DND-41 (cell line): ENCODE measurements around the gene NDUFC2.

ENCODE experiments used
- ATAC-seq: fragments of 200-7000 bp; cut with Tn5 transposase; 3 replicates; pipeline ENCODE4 v1.9.1; 2021; ENCODE audit warnings: low read depth; ENCODE audit not compliant: insufficient read depth
- DNase-seq: peaks from one replicate; pipeline ENCODE4 v3.0.0-alpha.2; 2020
- H2AFZ ChIP-seq: 2 replicates; pipeline ENCODE4 v1.6.0; 2012; ENCODE audit warnings: low read depth, low read length
- H3K27ac ChIP-seq: 2 replicates; pipeline ENCODE4 v1.5.1; 2012; ENCODE audit warnings: low read length, inconsistent platforms
- H3K27me3 ChIP-seq: fragments of 200-600 bp; sonication (generic); 2 replicates; pipeline ENCODE4 v1.6.0; 2012; ENCODE audit warnings: low read length, mild to moderate bottlenecking, inconsistent platforms; ENCODE audit not compliant: insufficient read depth, poor library complexity
- H3K36me3 ChIP-seq: 2 replicates; pipeline ENCODE4 v1.5.1; 2012; ENCODE audit warnings: low read length, inconsistent platforms; ENCODE audit not compliant: insufficient read depth
- H3K4me1 ChIP-seq: 2 replicates; pipeline ENCODE4 v1.5.1; 2012; ENCODE audit warnings: mild to moderate bottlenecking, low read length; ENCODE audit not compliant: insufficient read depth
- H3K4me2 ChIP-seq: 2 replicates; pipeline ENCODE4 v1.6.0; 2012; ENCODE audit warnings: mild to moderate bottlenecking, moderate library complexity, low read length, inconsistent platforms; ENCODE audit not compliant: insufficient read depth
- H3K4me3 ChIP-seq, 2 experiments: fragments of 200-600 bp in 1 of 2; shearing (Covaris generic) in 1 of 2; 2 replicates each; pipeline ENCODE4 v1.5.1; 2012 to 2016; ENCODE audit warnings: inconsistent platforms in 2 of 2, low read length in 2 of 2, mild to moderate bottlenecking in 2 of 2, low read depth in 1 of 2, moderate library complexity in 1 of 2
- H3K79me2 ChIP-seq: 2 replicates; pipeline ENCODE4 v1.6.0; 2012; ENCODE audit warnings: low read length, inconsistent platforms; ENCODE audit not compliant: insufficient read depth
- H3K9ac ChIP-seq: 2 replicates; pipeline ENCODE4 v1.6.0; 2012; ENCODE audit warnings: low read depth, mild to moderate bottlenecking, inconsistent platforms, low read length, moderate library complexity
- H3K9me3 ChIP-seq: 2 replicates; pipeline ENCODE4 v1.5.1; 2012; ENCODE audit warnings: low read length, moderate library complexity, mild to moderate bottlenecking, inconsistent platforms; ENCODE audit not compliant: insufficient read depth, severe bottlenecking
- H4K20me1 ChIP-seq: 2 replicates; pipeline ENCODE4 v1.6.0; 2012; ENCODE audit warnings: low read length; ENCODE audit not compliant: insufficient read depth
- CTCF ChIP-seq: IDR thresholded peaks from 2 replicates; pipeline ENCODE4 v1.5.1; 2012; ENCODE audit warnings: borderline replicate concordance, low read length, moderate library complexity, mild to moderate bottlenecking; ENCODE audit not compliant: poor library complexity, severe bottlenecking; ENCODE audit errors: extremely low read depth
- EZH2 ChIP-seq: IDR thresholded peaks from 3 replicates; pipeline ENCODE4 v1.6.1; 2012; ENCODE audit warnings: borderline replicate concordance, low read depth, mild to moderate bottlenecking, moderate library complexity, low read length, inconsistent platforms; ENCODE audit not compliant: severe bottlenecking

NDUFC2 gene

GRCh38 chr11:78056093-78056492, 23.6 kb downstream of the NDUFC2 start:
- Histone ChIP-seq H4K20me1 (no peaks in the 10 kb centered on the region), H3K4me2 (no peak overlapping the region), H2AFZ (no peak overlapping the region), H3K4me1 (0 out of 2 replicates have a peak, but pooled peaks cover under 1% of the 10 kb centered on the region), H3K79me2 (no peaks in the 10 kb centered on the region), H3K4me3 (no peak overlapping the region), H3K27ac (no peak overlapping the region), H3K9ac (no peak overlapping the region), H3K9me3 (no peaks in the 10 kb centered on the region), H3K27me3 (no peaks in the 10 kb centered on the region), H3K36me3 (no peaks in the 10 kb centered on the region)
- ATAC-seq (no peak), DNase-seq (no peak)
- no peak for TF ChIP-seq CTCF

- Histone ChIP-seq H3K4me2 (no peak overlapping the region), H3K4me1 (0 out of 2 replicates have a peak, but pooled peaks cover 3% of the 10 kb centered on the region), H3K4me3 (no peak overlapping the region), H3K9me3 (no peaks in the 10 kb centered on the region), H3K79me2 (no peaks in the 10 kb centered on the region), H4K20me1 (no peaks in the 10 kb centered on the region), H2AFZ (no peak overlapping the region), H3K9ac (no peak overlapping the region), H3K27ac (no peak overlapping the region), H3K36me3 (no peaks in the 10 kb centered on the region), H3K27me3 (no peaks in the 10 kb centered on the region)
- DNase-seq (no peak), ATAC-seq (no peak)
- no peak for TF ChIP-seq CTCF
- no peak for TF ChIP-seq EZH2
Measured at GRCh38 chr11:78054971-78055370, 24.7 kb downstream of the NDUFC2 start.

GRCh38 chr11:78050964-78051831, 28.5 kb downstream of the NDUFC2 start:
- Histone ChIP-seq H3K27me3 (no peaks in the 10 kb centered on the region), H3K4me2 (no peak overlapping the region), H3K4me3 (no peak overlapping the region), H4K20me1 (no peaks in the 10 kb centered on the region), H3K4me1 (peaks cover 7% of the 10 kb centered on the region), H3K36me3 (no peaks in the 10 kb centered on the region), H3K9me3 (no peaks in the 10 kb centered on the region), H2AFZ (no peak overlapping the region; the same call in 1 of the 2 replicates), H3K9ac (no peak overlapping the region), H3K79me2 (no peaks in the 10 kb centered on the region), H3K27ac (0 out of 2 replicates have a peak overlapping the region, but pooled peaks have one; percentile 40)
- TF ChIP-seq EZH2 (no peak), CTCF (no peak)
- no peak for DNase-seq
- no peak for ATAC-seq
